ENCODE results near the gene KIF27.

DNA sequence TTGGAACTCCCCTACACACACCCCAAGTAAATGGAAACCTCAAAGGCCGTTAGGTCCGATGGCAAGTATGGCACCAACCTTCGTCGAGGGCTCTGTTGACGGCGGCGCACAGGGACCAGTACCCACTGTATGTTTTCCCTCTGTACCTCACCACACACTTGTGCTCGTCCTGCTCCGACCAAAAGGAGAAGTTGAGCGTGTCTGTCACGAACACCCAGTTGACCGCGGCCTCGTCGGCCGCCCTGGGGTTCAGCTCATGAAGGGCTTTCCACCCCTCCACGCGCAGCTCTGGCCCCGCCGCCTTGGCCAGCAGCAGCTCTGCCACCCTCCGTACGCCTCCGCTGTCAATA, 34.8 kb upstream of the KIF27 start:
- TF ChIP-seq GATA3 (IDR thresholded peaks at IDR 0.05; ENCODE audit: low read depth, low read length) (no peak), GATA2 (IDR thresholded peaks at IDR 0.05; ENCODE audit: low read depth, low read length) (no peak)
